ENCODE results near the gene DNAL1.
"Not testable (repeated sequence)": the region's sequence is repeated elsewhere in the genome, so short reads cannot be mapped to it uniquely, and the experiment has no call there.

DNAL1 gene

DNA sequence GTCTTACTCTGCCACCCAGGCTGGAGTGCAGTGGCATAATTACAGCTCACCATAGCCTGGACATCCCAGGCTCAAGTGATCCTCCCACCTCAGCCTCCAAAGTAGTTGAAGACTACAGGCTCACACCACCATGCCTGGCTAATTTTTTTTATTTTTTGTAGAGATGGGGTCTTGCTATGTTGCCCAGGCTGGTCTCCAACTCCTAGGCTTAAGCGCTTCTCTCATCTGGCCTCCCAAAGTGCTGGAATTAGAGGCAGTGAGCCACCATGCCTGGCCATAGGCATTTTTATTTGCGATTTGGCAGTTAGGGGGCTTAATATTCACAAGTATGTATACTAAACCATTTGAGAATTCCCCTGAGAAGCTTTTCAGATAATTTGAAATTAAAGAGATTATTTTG, 50.3 kb downstream of the DNAL1 start:
- FAIRE-seq = no peak
- DNase-seq (ENCODE audit: insufficient read length, low spot score) = no peak
- no peak for TF ChIP-seq POU2F2 (IDR thresholded peaks at IDR 0.05; ENCODE audit: low read depth, low read length)

DNA sequence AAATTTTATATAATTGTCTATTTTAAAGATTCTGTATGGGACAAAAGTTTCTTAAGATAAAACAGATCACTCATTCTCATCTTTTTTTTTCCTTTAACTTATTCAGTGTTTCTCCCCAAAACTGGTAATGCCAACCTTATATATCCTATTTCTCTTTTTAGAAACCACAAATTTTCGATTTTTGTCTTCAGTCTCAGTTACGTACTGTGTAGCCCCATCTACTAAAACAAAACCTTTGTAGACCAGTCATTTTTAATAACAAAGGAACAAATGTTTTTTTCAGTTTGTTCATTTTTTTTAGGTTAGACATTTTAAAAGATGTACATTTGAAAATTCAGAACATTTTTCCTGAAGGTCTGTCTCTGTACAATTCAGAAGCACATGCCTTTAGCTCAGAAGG, 51.2 kb downstream of the DNAL1 start:
- DNase-seq (ENCODE audit: insufficient read length, low spot score) (no peak), FAIRE-seq (no peak)
- no peak for TF ChIP-seq POLR2A (IDR thresholded peaks at IDR 0.05; ENCODE audit: low read depth, low read length)
- no peak for TF ChIP-seq POU2F2 (IDR thresholded peaks at IDR 0.05; ENCODE audit: low read depth, low read length)
- TF ChIP-seq POLR2AphosphoS5 (IDR thresholded peaks at IDR 0.05; ENCODE audit: low read depth, low read length) = no peak

DNA sequence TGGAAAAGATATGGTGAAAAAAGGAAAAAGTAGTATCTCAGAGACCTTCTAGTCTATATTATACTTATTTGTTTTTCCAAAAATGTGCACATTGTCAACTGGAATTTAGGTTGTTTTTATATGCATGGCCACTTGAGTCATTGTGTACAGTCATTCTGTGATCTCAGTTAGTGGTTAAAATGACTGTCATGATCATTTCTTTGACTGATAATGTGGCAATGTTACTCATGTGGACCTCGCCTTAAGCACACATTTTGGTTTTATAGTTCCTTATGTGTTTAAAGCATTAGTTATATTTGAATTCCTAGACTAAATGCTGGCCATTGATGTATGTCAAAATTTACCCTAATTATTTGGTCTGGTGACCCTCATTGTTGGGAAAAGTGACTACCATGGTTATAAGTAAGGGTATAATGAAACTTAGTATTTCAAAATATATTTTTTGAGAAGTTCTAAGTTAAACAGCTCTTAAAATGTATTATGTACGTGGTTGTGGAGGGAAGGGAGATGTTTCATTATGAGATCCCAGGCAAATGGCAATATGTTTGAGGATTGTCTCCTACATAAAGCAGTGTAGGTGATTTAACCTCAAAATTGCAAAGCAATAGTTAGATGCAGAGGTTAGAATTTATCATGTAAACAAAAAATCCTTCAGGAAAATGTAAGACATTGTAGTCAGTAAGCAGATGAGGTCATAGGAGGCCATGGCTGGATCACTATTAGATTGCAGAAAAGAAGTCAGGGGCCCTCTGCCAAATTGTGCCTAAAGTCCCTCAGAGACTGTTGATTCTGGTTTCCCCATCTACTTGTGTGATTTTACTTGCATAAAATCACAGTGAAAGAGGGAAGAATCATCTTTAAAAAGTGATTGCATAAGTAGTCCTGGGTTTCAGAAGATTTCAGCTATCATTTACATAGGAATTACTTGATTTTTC, 51.9 kb downstream of the DNAL1 start:
- TF ChIP-seq PAX5 (IDR thresholded peaks at IDR 0.05; ENCODE audit: insufficient read depth, low read length, severe bottlenecking) = no peak
- TF ChIP-seq POU2F2 (IDR thresholded peaks at IDR 0.05; ENCODE audit: low read depth, low read length) = peak; percentile 74; the same call in 1 of the 2 replicates
- no peak for TF ChIP-seq SPI1 (IDR thresholded peaks at IDR 0.05; ENCODE audit: low read depth, low read length)
- DNase-seq (ENCODE audit: insufficient read length, low spot score) = no peak
- FAIRE-seq = peak; percentile 97

DNA sequence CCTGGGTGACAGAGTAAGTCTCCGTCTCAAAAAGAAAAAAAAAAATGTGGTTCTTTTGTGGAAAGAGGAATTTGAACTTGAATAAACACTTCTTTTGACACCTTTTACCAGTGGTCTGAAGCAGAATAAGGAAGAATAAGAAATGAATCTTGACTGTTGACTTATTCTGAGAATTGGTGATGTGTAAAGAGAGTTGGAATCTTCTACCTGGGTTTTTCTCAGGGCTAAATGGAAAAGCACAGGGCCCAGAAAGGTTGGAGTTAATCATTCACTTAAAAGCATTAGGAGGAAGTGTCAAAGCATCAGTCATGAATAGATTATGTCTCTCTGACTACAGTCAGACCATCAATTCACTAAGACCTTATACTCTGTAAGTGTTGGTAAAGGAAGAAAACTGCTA, 55.5 kb downstream of the DNAL1 start:
- no peak for TF ChIP-seq PAX5 (IDR thresholded peaks at IDR 0.05; ENCODE audit: insufficient read depth, low read length, severe bottlenecking)
- DNase-seq (ENCODE audit: insufficient read length, low spot score) (no peak), FAIRE-seq (peak; percentile 33)

DNA sequence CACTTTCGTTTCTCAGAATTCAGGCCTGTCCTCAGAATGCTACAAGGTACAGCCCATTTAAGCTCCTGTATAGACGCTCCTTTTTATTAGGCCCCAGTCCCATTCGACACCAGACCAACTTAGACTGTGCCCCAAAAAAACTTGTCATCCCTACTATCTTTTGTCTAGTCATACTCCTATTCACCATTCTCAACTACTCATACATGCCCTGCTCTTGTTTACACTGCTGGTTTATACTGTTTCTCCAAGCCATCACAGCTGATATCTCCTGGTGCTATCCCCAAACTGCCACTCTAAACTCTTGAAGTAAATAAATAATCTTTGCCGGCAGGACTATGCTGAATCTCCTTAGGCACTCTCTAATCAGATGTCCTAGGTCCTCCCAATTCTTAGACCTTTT, 63.3 kb downstream of the DNAL1 start:
- FAIRE-seq; DNase-seq (ENCODE audit: insufficient read length, low spot score): not testable (repeated sequence)

DNA sequence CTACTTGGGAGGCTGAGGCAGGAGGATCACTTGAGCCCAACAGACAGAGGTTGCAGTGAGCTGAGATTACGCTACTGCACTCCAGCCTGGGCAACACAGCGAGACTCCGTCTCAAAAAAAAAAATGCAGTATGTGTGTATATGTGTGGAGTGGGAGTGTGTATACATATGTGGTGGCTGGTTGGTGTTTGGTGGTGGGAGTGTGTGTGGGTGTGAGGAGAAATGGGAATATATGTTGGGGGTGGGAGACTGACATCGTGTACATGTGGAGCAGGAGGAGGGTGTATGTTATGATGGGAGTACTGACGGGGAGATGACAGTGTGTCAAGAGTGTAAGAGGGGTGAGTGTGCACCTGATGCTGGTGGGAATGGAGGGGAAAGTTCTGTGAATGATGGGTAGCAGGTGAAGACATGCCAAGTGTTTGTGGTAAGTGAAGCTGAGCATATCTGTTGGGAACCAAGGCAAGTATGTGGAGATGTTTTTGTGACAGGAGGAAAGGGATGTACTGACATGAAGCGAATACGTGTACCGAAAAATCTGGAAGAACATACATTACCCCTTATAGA, 65.2 kb downstream of the DNAL1 start:
- TF ChIP-seq PAX5 (IDR thresholded peaks at IDR 0.05; ENCODE audit: insufficient read depth, low read length, severe bottlenecking) = no peak
- no peak for TF ChIP-seq TAF1 (IDR thresholded peaks at IDR 0.05; ENCODE audit: low read depth, low read length)
- no peak for TF ChIP-seq POU2F2 (IDR thresholded peaks at IDR 0.05; ENCODE audit: low read depth, low read length)
- no peak for TF ChIP-seq POLR2AphosphoS5 (IDR thresholded peaks at IDR 0.05; ENCODE audit: low read depth, low read length)
- TF ChIP-seq POLR2A (IDR thresholded peaks at IDR 0.05; ENCODE audit: low read depth, low read length) = no peak
- TF ChIP-seq SPI1 (IDR thresholded peaks at IDR 0.05; ENCODE audit: low read depth, low read length) = no peak
- peak; percentile 71 for FAIRE-seq
- no peak for DNase-seq (ENCODE audit: insufficient read length, low spot score)

DNA sequence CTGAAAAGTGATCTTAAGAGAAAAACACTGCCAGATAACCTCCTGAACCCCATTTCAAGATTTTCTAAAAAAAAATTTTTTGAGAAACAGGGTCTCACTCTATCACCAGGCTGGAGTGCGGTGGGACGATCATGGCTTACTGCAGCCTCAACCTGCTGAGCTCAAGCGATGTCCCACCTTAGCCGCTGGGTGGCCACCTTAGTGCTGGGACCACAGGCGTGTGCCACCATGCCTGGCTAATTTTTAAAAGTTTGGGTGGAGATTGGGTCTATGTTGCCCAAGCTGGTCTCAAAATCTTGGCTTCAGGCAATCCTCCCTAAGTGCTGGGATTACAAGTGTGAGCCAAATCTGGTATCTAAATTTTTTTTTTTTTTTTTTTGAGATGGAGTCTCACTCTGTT, 66.0 kb downstream of the DNAL1 start:
- FAIRE-seq (no peak), DNase-seq (ENCODE audit: insufficient read length, low spot score) (no peak)

DNA sequence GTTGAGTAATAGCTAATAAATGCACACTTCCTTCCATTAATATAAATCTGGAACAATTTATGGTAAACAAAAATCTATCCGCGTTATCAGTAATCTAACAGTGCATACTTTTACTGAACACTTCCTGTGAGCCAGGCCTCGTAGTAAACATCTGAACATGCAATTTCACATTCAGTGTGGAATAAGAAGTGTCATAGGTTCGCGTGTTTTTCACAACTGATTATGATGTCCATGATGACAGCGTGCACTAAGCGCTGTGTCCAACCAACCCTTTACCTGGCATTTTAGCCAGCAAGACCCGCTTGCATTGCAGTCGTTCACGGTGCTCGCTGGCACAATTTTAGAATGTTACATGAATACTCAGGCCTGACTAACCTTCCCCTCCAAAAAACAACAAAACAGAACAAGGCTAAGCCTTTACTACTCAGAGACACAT, 67.3 kb downstream of the DNAL1 start:
- FAIRE-seq (peak; percentile 77), DNase-seq (ENCODE audit: insufficient read length, low spot score) (no peak)
- TF ChIP-seq POU2F2 (IDR thresholded peaks at IDR 0.05; ENCODE audit: low read depth, low read length) (no peak), PAX5 (IDR thresholded peaks at IDR 0.05; ENCODE audit: insufficient read depth, low read length, severe bottlenecking) (no peak), SPI1 (IDR thresholded peaks at IDR 0.05; ENCODE audit: low read depth, low read length) (no peak), POLR2A (IDR thresholded peaks at IDR 0.05; ENCODE audit: low read depth, low read length) (no peak), TAF1 (IDR thresholded peaks at IDR 0.05; ENCODE audit: low read depth, low read length) (no peak), POLR2AphosphoS5 (IDR thresholded peaks at IDR 0.05; ENCODE audit: low read depth, low read length) (no peak)

More for the DNA sequence above, 66.0 kb downstream of the DNAL1 start:
- TF ChIP-seq POU2F2 (IDR thresholded peaks at IDR 0.05; ENCODE audit: low read depth, low read length) = no peak
- 0 out of 2 replicates have a peak, but pooled peaks have one; percentile 4 for TF ChIP-seq POLR2AphosphoS5 (IDR thresholded peaks at IDR 0.05; ENCODE audit: low read depth, low read length)

DNA sequence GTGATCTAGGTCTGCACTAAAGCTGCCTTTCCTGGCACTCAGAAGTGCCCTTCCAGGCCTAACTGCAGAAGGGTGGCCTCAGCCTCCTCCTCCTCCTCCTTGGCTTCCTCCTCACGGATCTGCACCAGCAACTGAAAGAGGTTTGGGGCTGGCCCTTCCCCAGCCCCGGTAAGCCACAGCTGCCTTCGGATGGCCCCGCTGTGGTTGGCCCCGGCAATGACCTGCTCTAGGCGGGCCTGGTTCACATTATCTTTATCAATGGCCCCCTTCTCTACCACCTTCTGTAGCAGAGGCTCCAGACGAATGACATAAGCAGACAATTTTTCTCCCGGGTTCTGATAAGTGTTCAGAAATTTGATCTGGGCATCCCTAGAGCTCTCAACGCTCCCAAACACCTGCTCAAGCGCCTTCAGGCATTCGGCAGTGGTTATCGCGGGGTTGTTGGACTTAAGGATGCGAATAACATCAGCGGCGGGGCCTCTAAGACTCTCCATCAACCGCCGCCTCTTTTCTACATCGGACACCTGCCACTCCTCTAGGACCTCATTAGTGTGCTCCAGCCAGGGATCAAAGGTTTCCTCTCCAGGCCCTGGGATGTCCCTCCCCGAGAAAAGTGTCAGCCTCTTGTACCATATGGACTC, 67.9 kb downstream of the DNAL1 start:
- DNase-seq (ENCODE audit: insufficient read length, low spot score) = no peak
- TF ChIP-seq SPI1 (IDR thresholded peaks at IDR 0.05; ENCODE audit: low read depth, low read length) (no peak), POLR2A (IDR thresholded peaks at IDR 0.05; ENCODE audit: low read depth, low read length) (peak; percentile 53), TAF1 (IDR thresholded peaks at IDR 0.05; ENCODE audit: low read depth, low read length) (peak; percentile 32; the same call in 1 of the 2 replicates), POLR2AphosphoS5 (IDR thresholded peaks at IDR 0.05; ENCODE audit: low read depth, low read length) (0 out of 2 replicates have a peak, but pooled peaks have one; percentile 36), POU2F2 (IDR thresholded peaks at IDR 0.05; ENCODE audit: low read depth, low read length) (no peak), PAX5 (IDR thresholded peaks at IDR 0.05; ENCODE audit: insufficient read depth, low read length, severe bottlenecking) (no peak)
- FAIRE-seq = peak; percentile 54

DNA sequence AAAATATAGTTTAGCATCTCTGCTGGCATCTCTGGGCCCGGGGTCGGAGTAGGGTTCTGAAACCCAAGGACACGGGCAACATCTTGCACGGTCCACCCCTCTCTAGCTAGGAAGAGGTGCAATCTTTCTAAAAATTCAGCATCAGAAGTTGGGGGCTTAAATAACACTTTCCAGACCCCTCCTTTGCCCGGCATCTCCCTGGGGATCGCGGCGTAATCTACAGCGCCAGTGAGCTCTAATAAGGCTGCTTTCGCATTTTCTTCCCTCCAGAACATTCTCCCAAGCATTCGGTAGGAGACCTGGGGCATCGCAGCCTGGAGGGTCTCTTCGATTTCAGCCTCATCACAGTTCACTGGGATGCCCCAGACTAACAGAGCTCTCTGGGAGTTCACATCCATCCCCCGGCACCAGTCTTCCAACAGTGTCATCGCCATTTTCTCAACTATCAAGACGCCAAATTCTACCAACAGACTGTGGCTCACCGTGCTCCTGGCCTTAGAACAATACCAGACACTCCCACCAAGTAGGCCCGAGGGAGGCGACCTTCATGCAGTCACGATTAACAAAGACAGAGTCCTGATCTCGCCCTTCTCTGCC, 68.5 kb downstream of the DNAL1 start:
- no peak for FAIRE-seq
- DNase-seq (ENCODE audit: insufficient read length, low spot score) = no peak
- TF ChIP-seq PAX5 (IDR thresholded peaks at IDR 0.05; ENCODE audit: insufficient read depth, low read length, severe bottlenecking) (no peak), POLR2A (IDR thresholded peaks at IDR 0.05; ENCODE audit: low read depth, low read length) (no peak; the same call in 1 of the 2 replicates), POLR2AphosphoS5 (IDR thresholded peaks at IDR 0.05; ENCODE audit: low read depth, low read length) (no peak), TAF1 (IDR thresholded peaks at IDR 0.05; ENCODE audit: low read depth, low read length) (no peak), POU2F2 (IDR thresholded peaks at IDR 0.05; ENCODE audit: low read depth, low read length) (no peak), SPI1 (IDR thresholded peaks at IDR 0.05; ENCODE audit: low read depth, low read length) (no peak)

All from GM12891 (cell line).